BLaER1 treated with 17β-estradiol and CSF1 and Interleukin-3, amounts not matched to agents 10 nM and 100 nM (cell line): ENCODE data around the gene LRSAM1.

Experiments used
- H3K27ac ChIP-seq, 11 experiments: shearing (Covaris generic); formaldehyde crosslinking; 2 replicates each; pipeline ENCODE4 v1.8.1; 2022
- H3K27me3 ChIP-seq, 11 experiments: shearing (Covaris generic); formaldehyde crosslinking; 2 replicates each; pipeline ENCODE4 v1.8.1; 2022
- H3K36me3 ChIP-seq, 11 experiments: shearing (Covaris generic); formaldehyde crosslinking; 2 replicates each; pipeline ENCODE4 v1.8.1; 2022
- H3K4me1 ChIP-seq, 10 experiments: shearing (Covaris generic); formaldehyde crosslinking; 2 replicates each; pipeline ENCODE4 v1.8.1; 2022
- H3K4me2 ChIP-seq, 11 experiments: shearing (Covaris generic); formaldehyde crosslinking; 2 replicates each; pipeline ENCODE4 v1.8.1; 2022
- H3K4me3 ChIP-seq, 10 experiments: shearing (Covaris generic); formaldehyde crosslinking; 2 replicates each; pipeline ENCODE4 v1.8.1; 2022
- H3K9ac ChIP-seq, 11 experiments: shearing (Covaris generic); formaldehyde crosslinking; 2 replicates each; pipeline ENCODE4 v1.8.1; 2022
- H3K9me3 ChIP-seq, 11 experiments: shearing (Covaris generic); formaldehyde crosslinking; replicated peaks in 1 of 11; 2 replicates each; pipeline ENCODE4 v1.8.1; 2022
- H4K20me1 ChIP-seq, 11 experiments: shearing (Covaris generic); formaldehyde crosslinking; 2 replicates each; pipeline ENCODE4 v1.8.1; 2022
- Cebpa-rat ChIP-seq, 11 experiments: shearing (Covaris generic); IDR thresholded peaks; 2 replicates each; pipeline ENCODE4 v1.8.1; 2022

LRSAM1 gene

GRCh38 chr9:127450830-127451607 lies at the start of gene LRSAM1, which contains the start of gene RPL12:
Gene LRSAM1 (plus strand): TSS chr9:127451510. CDS start chr9:127454528, 3,018 bp downstream.
Gene RPL12 (minus strand): TSS chr9:127451406. CDS start chr9:127451317, 89 bp downstream.
- peaks cover 46 to 63% (median 48%) of the 10 kb centered on the region in 11 experiments for H3K36me3 ChIP-seq
- H4K20me1 ChIP-seq, result peaks cover 50 to 51% (median 50%) of the 10 kb centered on the region in 11 experiments

DNA sequence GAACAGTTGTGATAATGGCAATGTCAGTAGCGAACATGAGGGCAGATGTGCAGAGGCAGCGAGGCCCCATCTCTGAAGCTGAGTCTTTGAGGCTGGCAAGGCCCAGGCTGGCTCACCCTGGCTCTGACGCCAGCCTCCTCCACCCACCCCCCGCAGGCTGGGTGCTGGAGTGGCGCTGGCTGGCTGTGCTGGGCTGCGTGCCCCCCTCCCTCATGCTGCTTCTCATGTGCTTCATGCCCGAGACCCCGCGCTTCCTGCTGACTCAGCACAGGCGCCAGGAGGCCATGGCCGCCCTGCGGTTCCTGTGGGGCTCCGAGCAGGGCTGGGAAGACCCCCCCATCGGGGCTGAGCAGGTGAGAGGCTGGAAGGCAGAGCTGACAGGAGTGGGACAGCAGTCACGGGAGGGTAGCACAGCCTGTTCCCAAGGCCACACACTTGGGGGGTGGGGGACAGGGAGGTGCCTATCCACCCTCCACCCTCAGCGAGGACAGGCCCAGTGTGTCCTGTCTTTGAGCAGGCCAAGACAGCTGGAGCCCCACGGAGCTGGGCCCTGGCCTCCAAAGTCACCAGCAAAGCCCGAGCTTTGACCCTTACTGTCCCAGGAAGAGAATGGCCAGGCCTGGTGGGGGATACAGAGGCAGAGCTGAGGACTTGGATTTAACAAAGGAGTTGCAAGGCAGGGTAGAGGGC lies 48.8 kb upstream of the LRSAM1 start:
- H3K9ac ChIP-seq, result no peak overlapping the region
- H3K4me1 ChIP-seq, result peaks cover 10 to 24% (median 13%) of the 10 kb centered on the region in 10 experiments

More at GRCh38 chr9:127450830-127451607, at the start of gene LRSAM1, which contains the start of gene RPL12:
- Histone ChIP-seq H3K9ac (peak within 1 kb of the TSS; percentile 94 to 100 (median 98)), H3K27ac (peak within 1 kb of the TSS; percentile 80 to 99 (median 95)), H3K9me3 (peaks cover 0 to 27% (median 4%) of the 10 kb centered on the region in 11 experiments; a peak in 14 of 22 replicates), H3K4me2 (peak within 1 kb of the TSS; percentile 91 to 100 (median 97)), H3K27me3 (no peaks in the 10 kb centered on the region), H3K4me1 (peaks cover 32 to 65% (median 54%) of the 10 kb centered on the region in 10 experiments), H3K4me3 (peak within 1 kb of the TSS; percentile 87 to 100 (median 96))
- no peak for TF ChIP-seq Cebpa-rat (IDR thresholded peaks at IDR 0.05)

DNA sequence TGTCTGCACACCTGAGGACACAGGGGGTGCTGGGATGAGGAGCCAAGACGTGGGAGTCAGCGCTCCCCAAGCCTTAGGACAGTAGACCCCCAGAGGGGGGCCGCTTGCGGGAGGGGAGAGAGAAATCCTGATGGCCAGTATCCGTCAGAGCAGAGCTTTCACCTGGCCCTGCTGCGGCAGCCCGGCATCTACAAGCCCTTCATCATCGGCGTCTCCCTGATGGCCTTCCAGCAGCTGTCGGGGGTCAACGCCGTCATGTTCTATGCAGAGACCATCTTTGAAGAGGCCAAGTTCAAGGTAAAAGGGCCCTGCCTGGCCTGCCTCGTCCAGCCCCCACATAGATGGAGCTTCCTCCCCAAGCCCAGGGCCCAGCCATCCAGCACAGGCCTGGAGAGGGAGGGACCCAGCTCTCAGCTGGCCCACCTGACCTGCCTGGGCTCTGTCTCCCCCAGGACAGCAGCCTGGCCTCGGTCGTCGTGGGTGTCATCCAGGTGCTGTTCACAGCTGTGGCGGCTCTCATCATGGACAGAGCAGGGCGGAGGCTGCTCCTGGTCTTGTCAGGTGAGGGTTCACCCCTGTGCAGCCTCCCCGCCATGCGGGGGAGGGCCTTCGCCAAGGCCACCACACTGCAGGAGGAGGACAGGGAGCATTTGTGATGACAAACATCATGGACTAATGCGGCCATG lies 47.7 kb upstream of the LRSAM1 start:
- peaks cover 0 to 4% (median 2%) of the 10 kb centered on the region in 11 experiments; a peak in 11 of 22 replicates for H3K27me3 ChIP-seq
- H3K9ac ChIP-seq, result no peak overlapping the region
- no peak overlapping the region for H3K27ac ChIP-seq
- peaks cover 0 to 61% (median 10%) of the 10 kb centered on the region in 11 experiments; a peak in 13 of 22 replicates for H3K36me3 ChIP-seq
- TF ChIP-seq Cebpa-rat (IDR thresholded peaks at IDR 0.05), result no peak
- H3K4me1 ChIP-seq, result peaks cover 0 to 14% (median 3%) of the 10 kb centered on the region in 10 experiments; a peak in 17 of 20 replicates
- peaks cover 0 to 57% (median 8%) of the 10 kb centered on the region in 11 experiments; a peak in 17 of 22 replicates for H4K20me1 ChIP-seq
- H3K4me3 ChIP-seq, result no peak overlapping the region
- H3K4me2 ChIP-seq, result no peak overlapping the region
- H3K9me3 ChIP-seq, result no peaks in the 10 kb centered on the region

More for the DNA sequence above, 48.8 kb upstream of the LRSAM1 start:
- Histone ChIP-seq H3K36me3 (peaks cover 0 to 61% (median 10%) of the 10 kb centered on the region in 11 experiments; a peak in 13 of 22 replicates), H3K27ac (no peak overlapping the region), H3K4me3 (no peak overlapping the region), H4K20me1 (peaks cover 0 to 68% (median 18%) of the 10 kb centered on the region in 11 experiments; a peak in 17 of 22 replicates), H3K27me3 (peaks cover 0 to 15% (median 12%) of the 10 kb centered on the region in 11 experiments; a peak in 16 of 22 replicates), H3K4me2 (no peak overlapping the region), H3K9me3 (no peaks in the 10 kb centered on the region)
- TF ChIP-seq Cebpa-rat (IDR thresholded peaks at IDR 0.05), result no peak

- Histone ChIP-seq H3K4me3 (no peak overlapping the region), H3K27ac (no peak overlapping the region), H3K4me1 (peaks cover 0 to 12% (median under 1%) of the 10 kb centered on the region in 10 experiments; a peak in 6 of 20 replicates), H3K36me3 (peaks cover 0 to 60% (median 10%) of the 10 kb centered on the region in 11 experiments; a peak in 13 of 22 replicates), H3K4me2 (no peak overlapping the region), H3K9ac (no peak overlapping the region), H3K9me3 (no peaks in the 10 kb centered on the region), H3K27me3 (no peaks in the 10 kb centered on the region), H4K20me1 (peaks cover 0 to 49% (median 0%) of the 10 kb centered on the region in 11 experiments; a peak in 9 of 22 replicates)
- TF ChIP-seq Cebpa-rat (IDR thresholded peaks at IDR 0.05), result no peak
These were observed 46.7 kb upstream of the LRSAM1 start for GRCh38 chr9:127404631-127405030.

DNA sequence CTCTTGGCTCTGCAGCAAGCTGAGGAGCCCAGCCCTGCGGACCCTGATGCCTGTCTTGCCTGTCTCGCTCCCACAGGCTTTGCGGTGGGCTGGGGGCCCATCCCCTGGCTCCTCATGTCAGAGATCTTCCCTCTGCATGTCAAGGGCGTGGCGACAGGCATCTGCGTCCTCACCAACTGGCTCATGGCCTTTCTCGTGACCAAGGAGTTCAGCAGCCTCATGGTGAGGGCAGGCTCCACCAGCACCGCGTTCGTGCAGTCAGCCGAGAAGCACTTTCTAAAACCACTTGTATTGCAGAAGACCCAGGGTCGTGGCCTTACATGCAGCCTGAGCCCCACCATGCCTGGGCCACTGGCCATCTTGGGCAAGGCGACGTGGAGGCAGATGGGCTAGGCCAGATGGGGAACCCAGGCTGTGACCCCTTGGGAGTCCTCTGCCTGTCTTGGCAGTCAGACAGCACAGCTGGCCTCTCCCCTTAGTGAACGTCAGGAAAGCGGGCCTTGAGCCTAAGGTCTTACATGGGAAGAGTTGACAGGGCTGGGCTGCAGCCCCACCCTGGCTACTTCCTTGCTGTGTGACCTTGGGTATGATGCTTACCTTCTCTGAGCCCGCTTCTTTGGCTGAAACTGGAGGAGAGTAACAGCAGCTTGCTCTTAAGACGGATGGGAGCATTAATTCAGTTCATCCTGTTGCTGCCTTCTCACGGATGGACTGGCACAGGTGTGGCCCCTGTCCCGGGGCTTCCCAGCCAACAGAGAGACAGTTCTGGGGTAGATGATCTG lies 45.8 kb upstream of the LRSAM1 start:
- Histone ChIP-seq H3K36me3 (peaks cover 0 to 51% (median 10%) of the 10 kb centered on the region in 11 experiments; a peak in 13 of 22 replicates), H3K9ac (peak overlapping the region in 1 of 11 experiments; percentile 3; a peak in 1 of 22 replicates), H3K4me2 (no peak overlapping the region), H3K27ac (no peak overlapping the region), H3K9me3 (no peaks in the 10 kb centered on the region), H3K4me3 (no peak overlapping the region), H4K20me1 (peaks cover 0 to 49% (median 0%) of the 10 kb centered on the region in 11 experiments; a peak in 7 of 22 replicates), H3K4me1 (peaks cover 0 to 12% (median 7%) of the 10 kb centered on the region in 10 experiments; a peak in 13 of 20 replicates), H3K27me3 (no peaks in the 10 kb centered on the region)
- TF ChIP-seq Cebpa-rat (IDR thresholded peaks at IDR 0.05), result no peak

DNA sequence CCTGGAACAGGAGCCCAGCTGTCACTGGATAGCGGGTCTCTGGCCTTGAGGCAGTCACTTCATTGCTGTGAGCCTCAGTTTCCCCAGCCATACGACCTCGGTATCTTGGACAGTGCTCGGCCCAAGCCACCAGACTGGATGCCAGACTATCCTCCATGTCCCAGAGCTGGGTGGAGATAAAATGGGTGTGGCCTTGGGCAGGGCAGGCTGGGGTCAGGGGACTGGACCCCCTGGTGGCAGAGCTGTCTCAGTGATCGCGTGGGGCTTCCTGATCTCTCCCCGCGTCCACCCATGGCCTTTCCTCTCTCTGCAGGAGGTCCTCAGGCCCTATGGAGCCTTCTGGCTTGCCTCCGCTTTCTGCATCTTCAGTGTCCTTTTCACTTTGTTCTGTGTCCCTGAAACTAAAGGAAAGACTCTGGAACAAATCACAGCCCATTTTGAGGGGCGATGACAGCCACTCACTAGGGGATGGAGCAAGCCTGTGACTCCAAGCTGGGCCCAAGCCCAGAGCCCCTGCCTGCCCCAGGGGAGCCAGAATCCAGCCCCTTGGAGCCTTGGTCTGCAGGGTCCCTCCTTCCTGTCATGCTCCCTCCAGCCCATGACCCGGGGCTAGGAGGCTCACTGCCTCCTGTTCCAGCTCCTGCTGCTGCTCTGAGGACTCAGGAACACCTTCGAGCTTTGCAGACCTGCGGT lies 44.4 kb upstream of the LRSAM1 start:
- H3K36me3 ChIP-seq, result peaks cover 0 to 40% (median 10%) of the 10 kb centered on the region in 11 experiments; a peak in 12 of 22 replicates
- peaks cover 0 to 24% (median 16%) of the 10 kb centered on the region in 10 experiments; a peak in 13 of 20 replicates for H3K4me1 ChIP-seq
- H3K9ac ChIP-seq, result no peak overlapping the region
- TF ChIP-seq Cebpa-rat (IDR thresholded peaks at IDR 0.05), result no peak
- H3K9me3 ChIP-seq, result no peaks in the 10 kb centered on the region
- no peaks in the 10 kb centered on the region for H3K27me3 ChIP-seq
- peaks cover 0 to 40% (median 0%) of the 10 kb centered on the region in 11 experiments; a peak in 7 of 22 replicates for H4K20me1 ChIP-seq
- no peak overlapping the region for H3K27ac ChIP-seq
- H3K4me3 ChIP-seq, result no peak overlapping the region
- H3K4me2 ChIP-seq, result no peak overlapping the region

DNA sequence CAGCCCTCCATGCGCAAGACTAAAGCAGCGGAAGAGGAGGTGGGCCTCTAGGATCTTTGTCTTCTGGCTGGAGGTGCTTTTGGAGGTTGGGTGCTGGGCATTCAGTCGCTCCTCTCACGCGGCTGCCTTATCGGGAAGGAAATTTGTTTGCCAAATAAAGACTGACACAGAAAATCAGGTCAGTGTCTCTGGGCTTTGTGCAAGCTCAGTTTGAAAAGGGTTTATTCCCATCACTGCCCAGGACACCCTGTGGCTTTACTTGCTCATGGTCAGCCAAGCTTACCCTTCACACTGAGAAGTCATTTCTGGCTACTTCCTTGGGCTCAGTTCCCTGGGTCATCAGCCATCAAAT lies 43.8 kb upstream of the LRSAM1 start:
- Histone ChIP-seq H3K27me3 (no peaks in the 10 kb centered on the region), H3K4me2 (no peak overlapping the region), H3K27ac (no peak overlapping the region), H3K36me3 (peaks cover 0 to 35% (median 10%) of the 10 kb centered on the region in 11 experiments; a peak in 12 of 22 replicates), H3K4me3 (no peak overlapping the region), H3K9ac (no peak overlapping the region), H3K9me3 (no peaks in the 10 kb centered on the region), H3K4me1 (peaks cover 0 to 28% (median 17%) of the 10 kb centered on the region in 10 experiments; a peak in 13 of 20 replicates), H4K20me1 (peaks cover 0 to 35% (median 0%) of the 10 kb centered on the region in 11 experiments; a peak in 6 of 22 replicates)
- no peak for TF ChIP-seq Cebpa-rat (IDR thresholded peaks at IDR 0.05)
